H1 (cell line): ENCODE data around the gene U2SURP.

Experiments used
- BACH1 ChIP-seq: IDR thresholded peaks from 2 replicates; pipeline ENCODE4 v1.6.1; 2012; ENCODE audit warnings: low read length, improper control_type of control experiment
- CTCF ChIP-seq, 3 experiments: IDR thresholded peaks; 1 replicate in 2 of 3; 2 replicates in 1 of 3; pipeline versions ENCODE4 v1.5.1 to v1.6.1; 2011; ENCODE audit warnings: low read length in 3 of 3, mild to moderate bottlenecking in 3 of 3, inconsistent platforms in 2 of 3, low read depth in 1 of 3, moderate library complexity in 1 of 3; ENCODE audit not compliant: insufficient read depth in 1 of 3; ENCODE audit errors: control extremely low read depth in 1 of 3

GRCh38 chr3:142987707-142988106 is 13.7 kb upstream of the U2SURP start:
- TF ChIP-seq CTCF (IDR thresholded peaks at IDR 0.05; ENCODE audit: control extremely low read depth in 1 of 3, insufficient read depth in 1 of 3, low read depth in 1 of 3, low read length in 3 of 3), result no peak
- TF ChIP-seq BACH1, result no peak
